Right lobe of liver (tissue), 6 donors: ENCODE results near the gene RIPK3. TPM values are rescaled to one million over a fixed set of nuclear protein-coding genes. Genes with fewer than 3 reads are reported as not detected.
A peak's percentile ranks its signal among the peaks of the same experiment; 100 is the strongest.

Experiments used
- ATAC-seq, 4 donors: fragments of 200-7000 bp; cut with Tn5 transposase; one replicate each; pipeline ENCODE4 v1.9.1; 2020; ENCODE audit warnings: mild to moderate bottlenecking in 4 of 4, moderate library complexity in 4 of 4
- DNase-seq, 3 donors: peaks; one replicate each; pipeline ENCODE4 v3.0.0-alpha.2; 2020
- H3K27ac ChIP-seq, 3 donors: fragments of 200-600 bp; one replicate each; pipeline ENCODE4 v1.8.0; 2022
- H3K27me3 ChIP-seq, 2 donors: fragments of 200-600 bp; one replicate each; pipeline ENCODE4 v1.8.0; 2022
- H3K36me3 ChIP-seq, 4 donors: fragments of 200-600 bp; sonication (generic) in 1 of 4; one replicate each; pipeline versions ENCODE4 v1.5.1 to v1.8.0; 2017 to 2022; ENCODE audit warnings: control low read depth in 1 of 4
- H3K4me1 ChIP-seq, 4 donors: fragments of 200-600 bp; sonication (generic) in 1 of 4; one replicate each; pipeline versions ENCODE4 v1.5.1 to v1.8.0; 2017 to 2022; ENCODE audit warnings: control low read depth in 1 of 4
- H3K4me3 ChIP-seq, 3 donors: fragments of 200-600 bp; one replicate each; pipeline ENCODE4 v1.8.0; 2022
- H3K9me3 ChIP-seq, 4 donors: fragments of 200-600 bp; sonication (generic) in 1 of 4; one replicate each; pipeline versions ENCODE4 v1.5.1 to v1.8.0; 2017 to 2022; ENCODE audit warnings: control low read depth in 1 of 4
- POLR2A ChIP-seq: fragments of 450-650 bp; IDR thresholded peaks from one replicate; pipeline ENCODE4 v1.6.1; 2017; ENCODE audit warnings: antibody characterized with exemption, mild to moderate bottlenecking
- WGBS: methylation state at CpG from one replicate; pipeline ENCODE4 v1.1.6; 2018; ENCODE audit warnings: low coverage, low lambda C conversion rate; ENCODE audit not compliant: insufficient coverage; ENCODE audit errors: missing lambda C conversion rate; 5-methylcytosine and 5-hydroxymethylcytosine counted together
- intact Hi-C, 2 donors: fragments of 100-400 bp; cut with DNase I; formaldehyde crosslinking; loops; one replicate each; pipeline versions ENCODE4 v1.11.2 to v1.14.1; 2022
- total RNA-seq, 6 experiments: library from RNA; depleted of rRNA in 2 of 6; stranded (reverse); fragments of >200 nt in 2 of 6; fragmentation: NEBNext Ultra II Directional in 3 of 6; extraction: Animal tissue kit (Norgen Biotek cat#: 25700) in 3 of 6; gene quantifications; one replicate each; pipeline versions ENCODE4 v1.1.0 to v1.2.4, GENCODE V29; 2016 to 2023
- TF ChIP-seq, protein P1 (sequence below), 4 donors: fragments of 200-600 bp in 3 of 4; fragments of 450-650 bp in 1 of 4; IDR thresholded peaks; one replicate each; pipeline versions ENCODE4 v1.5.1 to v1.8.0; 2016 to 2022; ENCODE audit warnings: antibody characterized with exemption in 4 of 4, mild to moderate bottlenecking in 2 of 4
- donor health status: DM: no; HTN: yes; CAD: no.
- donor health status: DM: no; HTN: no; CAD: no.
- donor health status: DM: no; HTN: no; CAD: no.
- donor health status: DM: no; HTN: yes; CAD: no.
- donor health status: DM: no; HTN: yes; CAD: no.

RIPK3 gene
- total RNA-seq, 6 experiments from 2014 or later, result 0.70 to 1.6 (median 0.90) TPM

DNA sequence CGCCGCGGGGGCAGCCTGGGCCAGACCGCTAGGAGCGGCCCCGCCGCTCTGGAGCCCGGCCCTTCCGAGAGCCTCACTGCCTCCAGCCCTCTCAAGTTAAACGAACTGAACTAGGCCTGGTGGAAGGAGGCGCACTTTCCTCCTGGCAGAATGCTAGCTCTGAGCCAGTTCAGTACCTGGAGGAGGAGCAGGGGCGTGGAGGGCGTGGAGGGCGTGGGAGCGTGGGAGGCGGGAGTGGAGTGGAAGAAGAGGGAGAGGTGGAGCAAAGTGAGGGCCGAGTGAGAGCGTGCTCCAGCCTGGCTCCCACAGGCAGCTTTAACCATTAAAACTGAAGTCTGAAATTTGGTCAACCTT, 23.2 kb downstream of the RIPK3 start:
- H3K4me3 ChIP-seq, result no peak overlapping the region
- ATAC-seq (no peak), DNase-seq (no peak)
- intact Hi-C loops, result no loop called here
- TF ChIP-seq, protein P1, sequence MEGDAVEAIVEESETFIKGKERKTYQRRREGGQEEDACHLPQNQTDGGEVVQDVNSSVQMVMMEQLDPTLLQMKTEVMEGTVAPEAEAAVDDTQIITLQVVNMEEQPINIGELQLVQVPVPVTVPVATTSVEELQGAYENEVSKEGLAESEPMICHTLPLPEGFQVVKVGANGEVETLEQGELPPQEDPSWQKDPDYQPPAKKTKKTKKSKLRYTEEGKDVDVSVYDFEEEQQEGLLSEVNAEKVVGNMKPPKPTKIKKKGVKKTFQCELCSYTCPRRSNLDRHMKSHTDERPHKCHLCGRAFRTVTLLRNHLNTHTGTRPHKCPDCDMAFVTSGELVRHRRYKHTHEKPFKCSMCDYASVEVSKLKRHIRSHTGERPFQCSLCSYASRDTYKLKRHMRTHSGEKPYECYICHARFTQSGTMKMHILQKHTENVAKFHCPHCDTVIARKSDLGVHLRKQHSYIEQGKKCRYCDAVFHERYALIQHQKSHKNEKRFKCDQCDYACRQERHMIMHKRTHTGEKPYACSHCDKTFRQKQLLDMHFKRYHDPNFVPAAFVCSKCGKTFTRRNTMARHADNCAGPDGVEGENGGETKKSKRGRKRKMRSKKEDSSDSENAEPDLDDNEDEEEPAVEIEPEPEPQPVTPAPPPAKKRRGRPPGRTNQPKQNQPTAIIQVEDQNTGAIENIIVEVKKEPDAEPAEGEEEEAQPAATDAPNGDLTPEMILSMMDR (IDR thresholded peaks at IDR 0.05), result no peak
- TF ChIP-seq POLR2A, result no peak
- no peaks in the 10 kb centered on the region for H3K36me3 ChIP-seq
- WGBS, result 77% methylated on average over 12 of the region's 18 CpGs
- H3K27ac ChIP-seq, result peak overlapping the region in 1 of 3 donors; percentile 26
- H3K27me3 ChIP-seq, result no peaks in the 10 kb centered on the region
- H3K4me1 ChIP-seq, result peaks cover 0 to 21% (median 4%) of the 10 kb centered on the region in 4 donors
- no peaks in the 10 kb centered on the region for H3K9me3 ChIP-seq

DNA sequence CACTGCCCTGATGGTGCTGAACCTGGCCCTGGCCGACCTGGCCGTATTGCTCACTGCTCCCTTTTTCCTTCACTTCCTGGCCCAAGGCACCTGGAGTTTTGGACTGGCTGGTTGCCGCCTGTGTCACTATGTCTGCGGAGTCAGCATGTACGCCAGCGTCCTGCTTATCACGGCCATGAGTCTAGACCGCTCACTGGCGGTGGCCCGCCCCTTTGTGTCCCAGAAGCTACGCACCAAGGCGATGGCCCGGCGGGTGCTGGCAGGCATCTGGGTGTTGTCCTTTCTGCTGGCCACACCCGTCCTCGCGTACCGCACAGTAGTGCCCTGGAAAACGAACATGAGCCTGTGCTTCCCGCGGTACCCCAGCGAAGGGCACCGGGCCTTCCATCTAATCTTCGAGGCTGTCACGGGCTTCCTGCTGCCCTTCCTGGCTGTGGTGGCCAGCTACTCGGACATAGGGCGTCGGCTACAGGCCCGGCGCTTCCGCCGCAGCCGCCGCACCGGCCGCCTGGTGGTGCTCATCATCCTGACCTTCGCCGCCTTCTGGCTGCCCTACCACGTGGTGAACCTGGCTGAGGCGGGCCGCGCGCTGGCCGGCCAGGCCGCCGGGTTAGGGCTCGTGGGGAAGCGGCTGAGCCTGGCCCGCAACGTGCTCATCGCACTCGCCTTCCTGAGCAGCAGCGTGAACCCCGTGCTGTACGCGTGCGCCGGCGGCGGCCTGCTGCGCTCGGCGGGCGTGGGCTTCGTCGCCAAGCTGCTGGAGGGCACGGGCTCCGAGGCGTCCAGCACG, 23.8 kb downstream of the RIPK3 start:
- Histone ChIP-seq H3K36me3 (no peaks in the 10 kb centered on the region), H3K27me3 (no peaks in the 10 kb centered on the region), H3K4me3 (no peak overlapping the region), H3K4me1 (peaks cover 0 to 27% (median 6%) of the 10 kb centered on the region in 4 donors), H3K9me3 (no peaks in the 10 kb centered on the region), H3K27ac (peak overlapping the region in 1 of 3 donors; percentile 26)
- TF ChIP-seq, protein P1 (IDR thresholded peaks at IDR 0.05), result peak; percentile 13 to 47 (median 32)
- TF ChIP-seq POLR2A, result no peak
- peak; percentile 57 to 71 (median 69) for ATAC-seq
- intact Hi-C loops, result no loop called here
- peak; percentile 72 to 79 (median 74) for DNase-seq
- WGBS, result 58% methylated on average over 7 of the region's 70 CpGs

DNA sequence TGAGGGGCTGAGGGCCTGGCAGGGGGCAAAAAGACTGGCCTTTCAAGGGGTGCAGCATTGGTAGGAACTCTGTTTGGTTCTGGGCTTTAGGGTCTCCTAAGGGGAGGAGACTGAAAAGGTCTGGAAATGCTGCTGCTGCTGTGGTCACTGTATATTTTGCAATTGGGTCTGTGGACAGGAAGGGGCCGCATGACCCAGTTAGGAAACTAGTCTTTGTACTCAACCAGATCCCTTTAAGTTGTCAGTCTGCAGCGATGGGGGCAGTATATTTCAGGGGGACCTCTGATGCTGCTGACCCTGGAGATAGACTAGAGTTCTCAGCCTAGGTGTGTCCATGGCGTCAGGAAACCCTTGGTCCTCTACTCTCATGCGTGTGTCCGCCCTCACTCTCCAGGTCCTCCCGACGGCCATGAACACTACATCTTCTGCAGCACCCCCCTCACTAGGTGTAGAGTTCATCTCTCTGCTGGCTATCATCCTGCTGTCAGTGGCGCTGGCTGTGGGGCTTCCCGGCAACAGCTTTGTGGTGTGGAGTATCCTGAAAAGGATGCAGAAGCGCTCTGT, 24.5 kb downstream of the RIPK3 start:
- TF ChIP-seq, protein P1 (IDR thresholded peaks at IDR 0.05), result no peak
- TF ChIP-seq POLR2A, result no peak
- 65% methylated on average over 4 of the region's 10 CpGs for WGBS
- H3K9me3 ChIP-seq, result no peaks in the 10 kb centered on the region
- ATAC-seq, result no peak
- no peak for DNase-seq
- H3K27ac ChIP-seq, result peak overlapping the region in 1 of 3 donors; percentile 20
- H3K27me3 ChIP-seq, result no peaks in the 10 kb centered on the region
- H3K4me3 ChIP-seq, result no peak overlapping the region
- intact Hi-C loops, result no loop called here
- H3K36me3 ChIP-seq, result no peaks in the 10 kb centered on the region
- peaks cover 0 to 31% (median 9%) of the 10 kb centered on the region in 4 donors for H3K4me1 ChIP-seq

DNA sequence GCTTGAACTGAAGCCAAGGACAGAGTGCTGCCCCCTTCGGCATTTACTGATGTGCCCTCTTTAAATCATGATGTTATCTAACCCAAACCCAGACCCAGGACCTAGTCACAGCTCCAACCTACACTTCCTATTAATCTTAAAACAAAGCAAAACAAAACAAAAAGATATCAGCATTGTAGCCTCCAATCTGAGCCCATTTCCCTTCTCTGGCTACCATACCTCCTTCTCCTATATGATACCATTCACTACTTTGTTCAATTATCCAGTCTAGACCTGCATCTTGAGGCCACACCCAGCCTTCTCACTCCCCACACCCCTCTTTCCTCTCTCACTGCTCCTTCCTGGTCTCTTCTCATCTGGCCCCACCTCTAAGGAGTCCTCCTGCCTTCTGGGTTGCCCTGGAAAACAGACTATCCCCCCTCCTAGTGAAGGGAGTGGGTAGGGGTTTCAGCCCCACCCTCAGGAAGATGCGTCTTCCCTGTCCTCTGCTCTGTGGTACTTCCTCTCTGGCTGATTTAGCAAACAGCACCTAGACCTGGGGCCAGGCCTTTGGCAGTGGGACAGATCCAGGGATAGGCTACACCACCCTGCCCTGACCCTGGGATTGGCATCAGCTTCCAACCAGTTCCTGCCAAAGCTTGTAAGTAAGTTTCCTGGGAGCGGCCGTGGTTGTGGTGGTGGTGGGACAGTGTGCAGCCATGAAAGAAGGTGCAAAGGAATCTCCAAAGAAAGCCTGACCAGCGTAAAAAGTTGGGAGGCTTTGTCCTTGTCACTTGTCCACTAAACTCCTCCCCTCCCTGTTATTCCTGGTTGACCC, 25.2 kb downstream of the RIPK3 start:
- DNase-seq, result peak in 1 of 3 donors; percentile 82
- H3K27ac ChIP-seq, result peak overlapping the region in 1 of 3 donors; percentile 20
- TF ChIP-seq, protein P1 (IDR thresholded peaks at IDR 0.05), result no peak
- no peak for TF ChIP-seq POLR2A
- peaks cover 0 to 39% (median 16%) of the 10 kb centered on the region in 4 donors for H3K4me1 ChIP-seq
- intact Hi-C loops, result no loop called here
- peak in 1 of 4 donors; percentile 2 for ATAC-seq
- 44% methylated on average over 5 of the region's 5 CpGs for whole genome bisulfite sequencing
- H3K4me3 ChIP-seq, result no peak overlapping the region
- H3K27me3 ChIP-seq, result no peaks in the 10 kb centered on the region
- H3K9me3 ChIP-seq, result no peaks in the 10 kb centered on the region
- H3K36me3 ChIP-seq, result no peaks in the 10 kb centered on the region
